Lower leg skin (tissue), 4 donors: Measurements from ENCODE around the gene PARN. TPM values are rescaled to one million over a fixed set of nuclear protein-coding genes. Genes with fewer than 3 reads are reported as not detected.
A peak's percentile ranks its signal among the peaks of the same experiment; 100 is the strongest.
"Not testable (repeated sequence)": the region's sequence is repeated elsewhere in the genome, so short reads cannot be mapped to it uniquely, and the experiment has no call there.

Experiments
- DNase-seq, 2 donors: peaks; one replicate each; pipeline ENCODE4 v3.0.0-alpha.2; 2019; ENCODE audit warnings: low spot score in 2 of 2
- H3K4me3 ChIP-seq: fragments of 200-600 bp; sonication (generic); 2 replicates; pipeline ENCODE4 v1.5.1; 2017; ENCODE audit warnings: mild to moderate bottlenecking, low read depth; ENCODE audit not compliant: poor library complexity, severe bottlenecking
- CTCF ChIP-seq, 3 donors: fragments of 450-650 bp; IDR thresholded peaks; one replicate each; pipeline ENCODE4 v1.5.1; 2016; ENCODE audit warnings: antibody characterized with exemption in 3 of 3, mild to moderate bottlenecking in 3 of 3, moderate library complexity in 2 of 3
- POLR2A ChIP-seq, 2 donors: fragments of 450-650 bp; IDR thresholded peaks; one replicate each; pipeline ENCODE4 v1.6.1; 2016 to 2017; ENCODE audit warnings: antibody characterized with exemption in 2 of 2, mild to moderate bottlenecking in 1 of 2, moderate library complexity in 1 of 2
- WGBS, 2 donors: methylation state at CpG; one replicate each; pipeline ENCODE4 v1.1.5; 2018; 5-methylcytosine and 5-hydroxymethylcytosine counted together
- intact Hi-C: fragments of 100-400 bp; cut with DNase I; formaldehyde crosslinking; loops from one replicate; pipeline ENCODE4 v1.15.0; 2023; ENCODE audit warnings: low total_unique reads
- total RNA-seq, 4 donors: library from RNA; depleted of rRNA; stranded (reverse); fragments of >200 nt; gene quantifications; one replicate each; pipeline ENCODE4 v1.1.0, GENCODE V29; 2016

PARN gene
- total RNA-seq, 4 donors from 2014 or later, result 23.4 to 28.7 (median 25.4) TPM

DNA sequence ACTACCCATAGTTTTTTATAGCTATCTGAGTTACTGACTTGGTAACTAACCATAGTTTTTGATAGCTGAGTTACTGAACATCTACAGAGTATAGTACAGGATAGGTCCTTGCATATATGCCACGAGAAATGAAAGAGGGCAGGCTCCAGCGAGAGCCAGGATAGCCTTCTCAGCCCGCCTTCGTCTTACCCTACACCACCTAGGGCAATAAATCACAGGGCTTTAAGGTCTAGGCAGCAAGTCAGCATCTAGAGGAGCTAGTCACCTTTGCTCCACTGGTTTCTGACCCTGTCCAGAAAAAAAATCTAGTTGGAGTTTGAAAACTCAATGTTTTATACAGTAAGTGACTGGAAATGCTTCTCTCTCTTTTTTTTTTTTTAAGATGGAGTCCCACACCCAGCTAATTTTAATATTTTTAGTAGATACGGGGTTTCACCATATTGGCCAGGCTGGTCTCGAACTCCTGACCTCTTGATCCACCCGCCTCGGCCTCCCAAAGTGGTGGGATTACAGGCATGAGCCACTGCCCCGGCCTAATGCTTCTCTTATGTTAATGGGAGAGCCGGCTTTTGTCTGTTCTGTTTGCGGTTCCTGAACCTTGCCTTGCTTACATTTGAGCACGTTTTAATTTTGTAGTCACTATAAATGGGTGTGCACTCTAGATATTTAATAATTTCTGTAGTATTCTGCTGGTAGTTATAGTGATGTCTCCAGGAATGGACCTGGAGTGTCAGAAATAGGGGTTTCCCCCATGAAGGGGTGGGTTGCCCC lies 5.5 kb upstream of the PARN start:
- DNase-seq, result no peak
- no peak overlapping the region for H3K4me3 ChIP-seq
- intact Hi-C loops, result no loop called here
- 72 to 75% methylated on average over 12 of the region's 12 CpGs for WGBS, 2 donors
- TF ChIP-seq CTCF (IDR thresholded peaks at IDR 0.05), result no peak
- no peak for TF ChIP-seq POLR2A (IDR thresholded peaks at IDR 0.05)

- no peak for TF ChIP-seq POLR2A (IDR thresholded peaks at IDR 0.05)
- TF ChIP-seq CTCF (IDR thresholded peaks at IDR 0.05), result no peak
- H3K4me3 ChIP-seq, result no peak overlapping the region
- no peak for DNase-seq
- intact Hi-C loops, result no loop called here
- WGBS, 2 donors, result 58 to 67% methylated on average over 7 of the region's 7 CpGs
Measured at GRCh38 chr16:14634389-14634725, 4.3 kb upstream of the PARN start.

DNA sequence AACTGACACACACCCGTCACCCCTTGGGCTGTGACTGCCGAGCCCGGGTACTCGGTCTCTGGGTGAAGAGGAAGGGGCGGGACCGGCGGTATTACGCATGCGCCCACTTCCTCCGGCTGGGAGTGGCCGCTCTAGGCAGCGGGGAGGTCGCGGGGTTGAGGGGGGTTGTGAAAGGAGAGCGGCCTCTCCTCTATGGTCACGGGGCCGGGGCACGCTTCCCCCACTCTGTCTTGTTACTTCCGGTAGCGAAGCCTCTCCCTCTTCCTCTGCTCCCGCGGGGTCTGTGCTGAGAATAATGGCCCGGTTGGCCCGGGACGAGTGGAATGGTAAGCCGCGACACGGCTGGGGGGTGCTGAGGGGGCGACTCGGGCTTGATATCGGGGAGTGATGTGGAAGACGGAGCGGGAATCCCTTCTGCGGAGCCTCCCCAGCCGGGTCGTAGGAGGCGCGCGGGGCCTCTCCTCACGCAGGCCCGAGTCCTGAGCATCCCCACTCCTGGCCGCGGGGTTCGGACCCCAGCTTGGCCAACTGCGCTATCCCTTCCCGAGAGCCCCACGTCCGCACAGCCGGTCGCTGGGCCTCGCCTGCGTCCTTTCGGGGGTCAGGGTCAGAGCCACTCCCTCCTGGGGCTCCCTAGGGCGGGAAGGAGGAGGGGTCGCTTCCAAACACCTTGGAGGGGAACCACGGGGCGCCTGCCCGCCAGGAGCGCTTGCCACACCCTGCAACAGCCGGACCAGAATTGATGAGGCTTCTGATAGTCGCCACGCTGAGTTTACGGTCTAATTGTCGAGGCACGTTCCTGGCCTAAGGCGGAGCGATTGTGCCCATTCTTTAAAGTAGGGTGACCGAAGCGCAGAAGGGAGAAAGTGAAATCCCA lies 2.9 kb upstream of the PARN start, which contains the start of gene BFAR:
Gene BFAR, plus strand, starts transcription at position 259 of the 877 bp plus-strand sequence. CDS start 11,396 bp downstream, outside the sequence.
- intact Hi-C loops, result no loop called here
- TF ChIP-seq POLR2A (IDR thresholded peaks at IDR 0.05), result peak in 1 of 2 donors; percentile 90
- TF ChIP-seq CTCF (IDR thresholded peaks at IDR 0.05), result no peak
- H3K4me3 ChIP-seq, result peak within 1 kb of the TSS; percentile 58
- peak; percentile 98 to 100 for DNase-seq
- 0 to 2% methylated on average over 49 to 52 of the region's 69 CpGs for WGBS, 2 donors

- intact Hi-C loops, result not testable (repeated sequence)
- peak in 1 of 2 donors; percentile 76 for DNase-seq
- WGBS, 2 donors, result 78 to 79% methylated on average over 29 of the region's 29 CpGs
- peak overlapping the region; percentile 13 for H3K4me3 ChIP-seq
Measured at GRCh38 chr16:14630620-14631330, 715 bp upstream of the PARN start.

GRCh38 chr16:14629612-14629918 lies 495 bp downstream of the PARN start:
- 1% methylated on average over 17 of the region's 17 CpGs for WGBS, 2 donors
- DNase-seq, result peak in 1 of 2 donors; percentile 36
- TF ChIP-seq POLR2A (IDR thresholded peaks at IDR 0.05) (no peak), CTCF (IDR thresholded peaks at IDR 0.05) (no peak)
- peak overlapping the region; percentile 76 for H3K4me3 ChIP-seq
- intact Hi-C loops, result no loop called here
